Glutamatergic neuron (in vitro differentiated cells): ENCODE results near the gene TNS1. TPM values are rescaled to one million over a fixed set of nuclear protein-coding genes. Genes with fewer than 3 reads are reported as not detected.

Experiments
- DNase-seq: peaks from one replicate; pipeline ENCODE4 v3.0.0; 2022
- H3K27ac Mint-ChIP-seq: one replicate; pipeline ENCODE4 v1.8.0; 2020; ENCODE audit warnings: mild to moderate bottlenecking, mixed read lengths, inconsistent platforms; ENCODE audit not compliant: unreplicated experiment
- H3K27me3 Mint-ChIP-seq: one replicate; pipeline ENCODE4 v1.8.0; 2020; ENCODE audit warnings: mild to moderate bottlenecking, moderate library complexity, mixed read lengths, inconsistent platforms; ENCODE audit not compliant: unreplicated experiment
- H3K36me3 Mint-ChIP-seq: one replicate; pipeline ENCODE4 v1.8.0; 2020; ENCODE audit warnings: mild to moderate bottlenecking, mixed read lengths, inconsistent platforms; ENCODE audit not compliant: unreplicated experiment
- H3K4me1 Mint-ChIP-seq: one replicate; pipeline ENCODE4 v1.8.0; 2020; ENCODE audit warnings: mild to moderate bottlenecking, low read depth, mixed read lengths, inconsistent platforms; ENCODE audit not compliant: unreplicated experiment
- H3K4me3 Mint-ChIP-seq: one replicate; pipeline ENCODE4 v1.8.0; 2020; ENCODE audit warnings: mild to moderate bottlenecking, mixed read lengths, inconsistent platforms; ENCODE audit not compliant: unreplicated experiment
- H3K9me3 Mint-ChIP-seq: one replicate; pipeline ENCODE4 v1.8.0; 2020; ENCODE audit warnings: mild to moderate bottlenecking, moderate library complexity, mixed read lengths, inconsistent platforms; ENCODE audit not compliant: unreplicated experiment
- microRNA-seq: library from miRNA; unstranded; fragments of <30 nt; microRNA quantifications from one replicate; pipeline ENCODE4, GENCODE V29; 2020; ENCODE audit not compliant: unreplicated experiment
- total RNA-seq: library from RNA; stranded (reverse); fragmentation: NEBNext Ultra II Directional; extraction: Animal tissue kit (Norgen Biotek cat#: 25700); gene quantifications from one replicate; pipeline ENCODE4 v1.2.1, GENCODE V29; 2021; ENCODE audit not compliant: unreplicated experiment
- TF ChIP-seq, protein P1 (sequence below): fragments of 200-600 bp; sonication (generic); IDR thresholded peaks from one replicate; pipeline ENCODE4 v1.5.0; 2021; ENCODE audit not compliant: partially characterized antibody, unreplicated experiment

The TNS1 gene
- total RNA-seq, 1 donor from 2014 or later: 3.2 TPM

DNA sequence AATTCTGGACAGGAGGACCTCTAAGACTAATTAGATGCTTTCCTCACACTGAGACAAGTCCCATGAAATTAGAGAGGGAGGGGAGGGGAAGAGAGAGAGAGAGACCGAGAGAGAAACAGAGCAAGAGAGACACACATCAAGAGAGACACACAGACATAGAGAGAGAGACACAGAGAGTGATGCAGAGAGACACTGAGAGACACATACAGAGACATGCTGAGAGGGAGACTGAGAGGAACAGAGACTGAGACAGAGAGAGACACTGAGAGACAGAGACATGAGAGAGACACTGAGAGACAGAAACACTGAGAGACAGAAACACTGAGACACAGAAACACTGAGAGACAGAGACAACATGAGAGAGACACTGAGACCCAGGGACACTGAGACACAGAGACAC, 250.8 kb downstream of the TNS1 start:
- Mint-ChIP-seq H3K36me3 (no peaks in the 10 kb centered on the region), H3K4me3 (no peak overlapping the region), H3K4me1 (no peaks in the 10 kb centered on the region), H3K9me3 (no peaks in the 10 kb centered on the region), H3K27ac (no peak overlapping the region), H3K27me3 (no peaks in the 10 kb centered on the region)
- DNase-seq: no peak
- TF ChIP-seq, protein P1, sequence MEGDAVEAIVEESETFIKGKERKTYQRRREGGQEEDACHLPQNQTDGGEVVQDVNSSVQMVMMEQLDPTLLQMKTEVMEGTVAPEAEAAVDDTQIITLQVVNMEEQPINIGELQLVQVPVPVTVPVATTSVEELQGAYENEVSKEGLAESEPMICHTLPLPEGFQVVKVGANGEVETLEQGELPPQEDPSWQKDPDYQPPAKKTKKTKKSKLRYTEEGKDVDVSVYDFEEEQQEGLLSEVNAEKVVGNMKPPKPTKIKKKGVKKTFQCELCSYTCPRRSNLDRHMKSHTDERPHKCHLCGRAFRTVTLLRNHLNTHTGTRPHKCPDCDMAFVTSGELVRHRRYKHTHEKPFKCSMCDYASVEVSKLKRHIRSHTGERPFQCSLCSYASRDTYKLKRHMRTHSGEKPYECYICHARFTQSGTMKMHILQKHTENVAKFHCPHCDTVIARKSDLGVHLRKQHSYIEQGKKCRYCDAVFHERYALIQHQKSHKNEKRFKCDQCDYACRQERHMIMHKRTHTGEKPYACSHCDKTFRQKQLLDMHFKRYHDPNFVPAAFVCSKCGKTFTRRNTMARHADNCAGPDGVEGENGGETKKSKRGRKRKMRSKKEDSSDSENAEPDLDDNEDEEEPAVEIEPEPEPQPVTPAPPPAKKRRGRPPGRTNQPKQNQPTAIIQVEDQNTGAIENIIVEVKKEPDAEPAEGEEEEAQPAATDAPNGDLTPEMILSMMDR: no peak

DNA sequence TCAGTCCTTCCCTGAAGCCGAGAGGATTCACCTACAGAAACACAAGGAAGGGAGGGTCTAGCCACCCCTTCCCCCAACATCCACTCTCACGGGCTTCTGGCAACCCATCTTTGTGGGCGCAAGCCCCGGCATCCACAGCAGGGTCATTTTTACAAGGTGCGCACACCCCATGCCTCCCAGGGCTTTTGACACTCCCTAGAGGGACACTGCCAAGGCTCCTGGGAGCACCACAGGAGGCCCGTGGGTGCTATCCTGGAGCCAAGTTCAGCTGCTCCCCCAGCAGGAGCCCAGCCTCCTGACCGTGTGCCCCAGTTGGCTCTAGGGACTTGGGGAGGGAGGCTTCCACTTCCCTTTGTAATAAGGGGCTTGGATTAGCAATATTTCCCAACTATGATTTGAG, 251.6 kb downstream of the TNS1 start:
- TF ChIP-seq, protein P1: no peak
- DNase-seq: no peak
- Mint-ChIP-seq H3K4me3 (no peak overlapping the region), H3K4me1 (no peaks in the 10 kb centered on the region), H3K27ac (no peak overlapping the region), H3K27me3 (peaks cover 3% of the 10 kb centered on the region), H3K9me3 (no peaks in the 10 kb centered on the region), H3K36me3 (no peaks in the 10 kb centered on the region)

Small RNAs within 50 kb of the gene (microRNA-seq; reads per million reads assigned to microRNA genes)
- not detected for gene MIR6809

Other genes starting within 250 kb of the TNS1 start
- not detected for gene RUFY4, start 66.3 kb upstream of the TNS1 start, total RNA-seq
- not detected for gene CXCR2, start 123.0 kb upstream of the TNS1 start, total RNA-seq
- gene CXCR1, start 164.0 kb upstream of the TNS1 start, total RNA-seq: not detected
- 207 TPM for gene ARPC2, start 214.2 kb upstream of the TNS1 start, total RNA-seq